DMS153 treated with DMSO at 0.1 percent for 48 hours (cell line): ENCODE measurements around the gene AKAP1.
"Not testable (repeated sequence)": the region's sequence is repeated elsewhere in the genome, so short reads cannot be mapped to it uniquely, and the experiment has no call there.

Experiments
- DNase-seq: peaks from one replicate; lab custom pipeline; 2025; ENCODE audit not compliant: unreplicated experiment; lab: John Stamatoyannopoulos, UW

The AKAP1 gene

GRCh38 chr17:57075785-57076184 is 9.3 kb upstream of the AKAP1 start:
- DNase-seq, result no peak

DNA sequence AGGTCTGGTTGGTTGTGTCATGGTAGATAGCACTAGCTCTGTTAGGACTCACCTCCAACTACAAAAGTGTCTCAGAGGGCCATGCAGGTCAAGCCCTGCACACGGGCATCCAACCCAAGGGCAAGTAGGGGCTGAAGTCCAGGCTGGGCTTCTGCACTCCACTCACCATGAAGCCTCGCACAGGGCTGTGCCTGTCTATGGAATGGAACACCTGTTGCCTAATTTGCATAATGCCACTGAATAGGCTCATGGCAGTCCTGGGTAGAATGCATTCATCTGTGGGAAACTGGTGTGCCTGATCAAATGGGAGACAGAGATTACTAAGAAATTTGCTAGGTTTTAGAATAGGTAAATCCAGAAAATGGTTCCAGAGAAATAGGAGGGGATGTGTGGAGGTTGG is 8.0 kb upstream of the AKAP1 start:
- DNase-seq, result no peak

GRCh38 chr17:57078274-57078673 is 6.8 kb upstream of the AKAP1 start:
- no peak for DNase-seq

DNA sequence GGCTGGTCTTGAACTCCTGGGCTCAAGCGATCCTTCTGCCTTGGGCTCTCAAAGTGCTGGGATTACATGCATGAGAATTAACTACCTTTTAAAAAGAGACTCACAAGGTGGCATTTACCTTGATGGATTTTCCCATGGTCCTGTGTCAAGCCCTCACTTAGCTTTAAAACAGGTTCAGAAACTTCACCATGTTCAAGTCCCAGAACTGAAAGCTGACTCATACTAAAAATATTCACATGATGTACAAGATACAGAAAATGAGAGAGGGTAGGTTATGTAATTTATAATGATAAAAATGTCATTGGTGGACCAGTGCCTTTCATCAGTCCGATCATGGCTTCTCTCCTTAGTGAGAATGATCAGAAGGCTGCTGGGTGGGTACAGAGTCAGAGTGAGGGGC is 4.3 kb upstream of the AKAP1 start:
- DNase-seq, result no peak

DNA sequence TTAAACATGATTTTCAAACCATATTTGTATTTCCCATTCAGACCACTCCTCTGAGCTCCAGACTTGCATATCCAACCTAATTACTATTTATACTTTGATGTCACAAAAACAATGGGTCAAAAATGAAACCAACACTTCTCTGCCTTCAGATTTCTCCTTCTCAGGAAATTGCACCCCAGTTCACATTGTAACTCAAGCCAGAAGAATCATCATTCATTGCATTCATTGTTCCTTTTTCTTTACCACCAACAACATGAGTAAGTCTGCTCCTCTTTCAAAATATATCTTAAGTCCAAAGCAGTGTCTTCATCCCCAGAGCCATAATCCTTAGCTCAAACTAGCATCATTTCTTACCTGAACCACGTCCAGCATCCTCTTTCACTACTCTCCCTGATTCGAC is 2.6 kb upstream of the AKAP1 start:
- no peak for DNase-seq

DNA sequence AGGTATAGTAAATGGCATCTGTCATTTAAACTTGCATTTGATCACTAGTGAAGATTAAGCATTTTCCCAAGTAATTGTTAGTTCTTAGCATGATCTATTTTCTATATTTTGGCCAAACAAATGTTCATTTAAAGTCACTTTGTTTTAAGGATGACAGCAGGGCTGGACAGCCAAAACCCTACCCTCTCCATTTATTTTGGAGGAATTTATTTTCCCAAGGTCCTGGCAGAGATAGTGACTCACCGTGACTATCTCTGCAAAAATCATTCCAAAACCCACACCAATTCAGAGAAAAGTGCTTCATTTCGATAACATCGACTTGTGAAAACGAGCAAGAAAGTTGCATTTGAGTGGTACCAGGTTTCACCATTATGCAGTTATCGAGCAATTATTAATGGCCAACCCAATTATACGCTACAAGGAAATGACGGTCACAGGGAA is 665 bp upstream of the AKAP1 start:
- no peak for DNase-seq

DNA sequence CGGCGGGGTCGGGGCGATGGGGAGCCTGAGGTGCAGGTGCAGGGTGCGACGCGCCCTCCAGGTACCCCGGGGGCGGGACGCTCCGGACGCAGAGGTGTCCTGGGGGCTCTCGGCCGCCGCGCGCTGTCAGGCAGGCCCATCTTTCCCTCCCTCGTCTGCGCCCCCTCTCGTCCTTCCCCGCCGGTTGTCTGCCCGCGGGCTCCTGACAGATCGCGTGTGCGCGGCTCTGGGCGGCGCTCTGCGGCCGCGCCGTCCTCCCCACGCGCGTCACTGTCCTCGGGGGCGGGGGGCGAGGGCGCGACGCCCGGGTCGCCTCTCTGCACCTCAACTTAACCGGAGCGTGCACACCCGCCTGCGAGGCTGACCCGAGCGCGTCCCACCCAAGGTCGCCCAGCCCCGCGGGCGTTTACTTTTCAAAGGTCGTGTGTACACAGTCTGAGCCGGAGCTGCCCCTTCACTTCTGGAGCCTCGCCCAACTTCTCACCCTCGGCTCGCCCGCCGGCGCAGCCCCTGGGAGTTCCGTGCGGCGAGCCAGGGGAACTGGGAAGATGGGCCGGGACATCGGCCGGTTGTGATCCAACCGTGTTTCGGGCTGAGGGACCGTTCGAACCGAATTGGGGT is 512 bp downstream of the AKAP1 start:
- no peak for DNase-seq

DNA sequence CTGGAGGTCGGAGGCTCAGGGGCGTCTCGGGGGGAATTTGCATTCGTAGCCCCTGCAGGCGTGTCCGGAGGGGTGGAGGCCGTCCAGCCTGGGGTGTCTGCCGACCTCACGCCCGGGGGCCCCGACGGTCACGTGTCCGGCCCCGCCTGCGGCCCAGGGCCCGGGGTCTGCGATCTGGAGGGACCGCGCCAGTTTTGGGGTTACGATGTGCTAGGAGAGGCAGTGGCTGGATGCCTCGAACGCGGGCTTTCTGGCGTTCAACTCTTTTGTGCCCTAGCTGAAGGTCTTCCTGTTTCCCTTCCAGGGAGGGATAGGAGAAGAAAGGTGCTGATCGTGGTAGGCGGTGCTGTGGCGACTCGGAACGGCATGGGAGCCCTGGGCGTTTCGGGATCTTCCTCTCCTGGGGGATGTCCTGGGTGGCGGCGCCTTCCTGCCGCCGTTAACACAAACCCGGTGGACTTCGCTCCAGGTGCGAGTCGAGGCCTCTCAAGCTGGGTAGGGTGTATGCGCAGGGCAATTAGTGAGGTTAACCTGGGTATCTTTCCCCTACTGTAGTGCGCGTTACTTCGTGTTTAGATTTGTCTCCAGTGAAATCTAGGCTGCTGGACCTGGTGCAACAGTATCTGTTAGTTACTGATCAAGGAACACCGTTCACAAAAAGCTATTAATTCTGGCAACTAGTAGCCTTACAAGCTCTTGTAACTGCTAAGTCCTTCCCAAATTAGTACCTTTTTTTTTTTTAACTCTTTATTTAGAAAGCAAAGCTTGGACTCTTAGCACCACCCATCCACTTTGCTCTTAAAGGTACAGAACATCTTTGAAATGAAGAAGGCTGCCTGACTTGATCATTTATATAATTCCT is 1.3 kb downstream of the AKAP1 start:
- DNase-seq, result no peak

DNA sequence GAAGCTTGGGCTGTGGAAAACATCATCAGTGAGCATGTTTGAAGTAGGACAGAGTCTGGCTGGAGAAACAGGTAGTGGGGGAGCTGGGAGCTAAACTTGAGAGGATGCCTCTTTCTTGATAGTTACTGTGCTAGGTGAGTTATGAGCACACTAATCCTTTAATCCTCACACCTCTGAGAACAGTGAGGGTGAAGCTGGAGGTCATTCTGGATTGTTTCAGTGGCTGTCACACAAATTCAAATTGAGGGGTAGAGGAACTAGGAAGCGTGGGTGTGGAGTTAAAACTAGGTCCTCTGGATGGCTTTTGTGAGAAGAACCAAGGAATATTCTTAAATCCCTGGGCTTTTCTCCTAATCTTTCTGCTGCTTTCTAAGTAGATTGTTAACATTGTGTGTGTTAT is 3.3 kb downstream of the AKAP1 start:
- DNase-seq, result no peak

- DNase-seq, result no peak
These were observed 4.3 kb downstream of the AKAP1 start for GRCh38 chr17:57089391-57089790.

DNA sequence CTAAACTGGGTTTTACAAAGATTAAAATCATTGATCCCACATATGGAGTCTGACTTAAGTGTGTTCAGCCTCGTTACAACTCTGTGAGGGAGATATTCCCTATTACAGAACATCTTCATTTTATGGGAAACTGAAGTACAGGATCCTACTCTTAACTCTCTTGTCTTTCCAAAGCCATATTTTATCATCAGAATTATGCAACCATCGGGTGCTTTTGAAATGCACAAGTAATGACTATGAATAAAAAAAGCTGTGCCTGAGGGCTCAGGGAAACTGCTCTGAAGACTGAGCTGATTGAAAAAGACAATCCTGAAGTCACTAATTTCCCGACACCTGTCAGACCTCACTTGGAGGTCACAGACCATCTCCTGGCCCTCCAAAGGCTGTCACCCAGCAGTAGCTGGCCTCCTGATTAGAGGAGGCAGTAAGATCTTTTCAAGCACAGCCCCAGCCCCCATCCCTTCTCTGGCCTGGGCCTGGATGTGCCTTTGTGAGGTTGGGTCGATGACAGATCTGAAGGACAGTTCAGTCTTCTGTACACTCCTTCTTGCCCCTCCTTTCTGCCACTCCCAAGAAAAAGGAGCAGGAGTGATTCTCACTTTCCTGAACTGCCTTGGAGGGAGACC is 5.6 kb downstream of the AKAP1 start:
- DNase-seq, result no peak

DNA sequence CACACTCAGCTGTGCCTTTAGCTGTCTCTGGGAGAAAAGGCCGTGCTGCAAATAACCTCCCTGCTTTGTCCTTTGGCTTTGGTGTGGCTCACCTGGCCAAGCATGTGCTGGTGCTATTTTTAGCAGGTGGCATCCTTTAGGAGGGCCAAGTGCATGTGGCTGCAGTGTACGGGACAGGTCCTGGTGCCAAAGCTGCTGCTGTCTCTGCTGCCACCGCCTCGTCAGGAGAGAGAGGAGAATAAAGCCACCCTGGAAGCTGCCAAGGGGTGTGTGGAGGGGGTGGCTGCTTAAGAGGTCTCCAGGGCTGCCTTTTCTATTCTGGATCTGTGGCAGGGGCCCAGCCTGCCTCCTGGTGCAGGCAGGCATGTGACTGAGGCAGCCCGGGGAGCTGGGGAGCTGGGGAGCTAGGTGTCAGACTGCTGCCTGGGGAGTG is 6.2 kb downstream of the AKAP1 start:
- no peak for DNase-seq

DNA sequence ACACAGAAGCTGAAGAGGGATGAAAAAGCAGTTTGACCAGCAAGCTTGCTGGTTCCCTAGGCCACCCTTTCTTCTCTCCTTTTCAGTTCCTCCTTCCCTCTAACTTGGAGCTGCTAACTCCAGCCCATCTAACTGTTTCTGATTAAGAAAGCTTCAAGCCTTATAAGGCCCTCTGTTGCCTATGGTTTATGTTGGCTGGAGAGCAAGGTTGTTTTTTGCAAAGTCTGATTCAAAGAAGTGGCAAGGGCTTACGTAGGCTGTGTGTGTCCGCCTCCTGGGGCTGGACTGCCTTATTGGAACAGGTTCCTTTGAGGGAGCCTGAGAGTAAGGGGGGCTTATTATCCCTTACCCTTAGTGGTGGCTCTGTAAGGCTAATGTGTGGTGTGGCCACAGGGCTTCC is 7.1 kb downstream of the AKAP1 start:
- DNase-seq, result no peak

- no peak for DNase-seq
These were observed 7.7 kb downstream of the AKAP1 start for GRCh38 chr17:57092779-57093178.

DNA sequence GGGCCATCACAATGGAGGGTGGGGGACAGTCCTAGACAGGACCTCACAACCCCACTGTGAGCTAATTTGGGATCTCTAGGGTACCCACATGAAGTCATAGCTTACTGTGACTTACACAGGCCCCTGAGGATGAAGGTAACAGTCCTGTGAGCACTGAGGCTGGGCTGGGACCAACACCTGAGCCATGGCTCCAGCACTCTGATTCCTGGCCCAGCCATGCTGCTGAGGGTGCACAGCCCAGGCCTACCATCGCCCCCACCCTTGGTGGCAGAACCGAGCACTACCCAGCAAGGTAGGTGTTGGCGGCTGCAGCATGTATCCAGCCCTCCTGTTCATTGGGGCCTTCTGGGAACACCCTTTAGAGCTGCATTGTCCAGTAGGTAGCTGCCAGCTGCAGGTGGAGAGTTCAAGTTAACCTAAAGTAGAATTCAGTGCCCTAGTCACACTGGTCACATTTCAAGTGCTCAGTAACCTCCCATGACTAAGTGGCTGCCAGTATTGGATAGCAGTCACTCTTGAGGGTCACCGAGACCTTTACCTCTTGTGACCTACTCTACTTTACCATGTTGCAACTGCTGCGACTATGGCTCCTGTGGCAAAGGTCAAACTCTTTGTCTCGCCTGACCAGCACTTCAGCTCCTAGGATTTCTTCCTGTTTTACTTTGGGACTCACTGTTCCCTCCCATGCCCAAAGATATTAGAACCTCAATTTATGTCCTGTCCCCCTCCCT is 11.6 kb downstream of the AKAP1 start:
- DNase-seq, result no peak

DNA sequence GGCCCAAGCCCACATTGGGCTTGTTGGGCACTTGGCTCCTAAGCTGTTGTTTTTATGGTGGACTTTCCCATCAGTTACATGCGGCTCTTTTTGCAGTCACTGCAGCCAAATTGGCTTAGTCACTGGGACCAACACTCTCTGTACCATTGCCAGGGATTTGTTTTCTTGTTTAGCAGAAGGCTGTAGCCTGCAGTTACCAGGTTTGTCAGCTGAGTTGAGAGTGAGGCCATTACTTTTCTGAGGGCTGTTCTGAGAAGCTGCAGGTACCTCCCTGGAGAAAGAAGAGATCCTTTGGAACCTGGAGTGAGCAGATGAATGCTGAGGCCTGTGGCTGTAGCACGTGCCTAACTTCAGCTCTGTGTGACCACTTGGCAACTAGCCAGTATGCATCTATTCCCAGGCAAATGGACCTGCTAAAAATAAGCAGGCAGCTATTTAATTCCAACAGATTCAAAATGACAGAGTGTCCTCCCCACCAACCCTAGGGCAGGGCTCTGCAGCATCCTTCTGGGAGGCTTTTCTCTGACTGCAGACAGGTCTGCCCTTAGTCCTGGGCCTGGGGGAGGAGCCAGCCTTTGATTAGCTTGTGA is 12.9 kb downstream of the AKAP1 start:
- no peak for DNase-seq

DNA sequence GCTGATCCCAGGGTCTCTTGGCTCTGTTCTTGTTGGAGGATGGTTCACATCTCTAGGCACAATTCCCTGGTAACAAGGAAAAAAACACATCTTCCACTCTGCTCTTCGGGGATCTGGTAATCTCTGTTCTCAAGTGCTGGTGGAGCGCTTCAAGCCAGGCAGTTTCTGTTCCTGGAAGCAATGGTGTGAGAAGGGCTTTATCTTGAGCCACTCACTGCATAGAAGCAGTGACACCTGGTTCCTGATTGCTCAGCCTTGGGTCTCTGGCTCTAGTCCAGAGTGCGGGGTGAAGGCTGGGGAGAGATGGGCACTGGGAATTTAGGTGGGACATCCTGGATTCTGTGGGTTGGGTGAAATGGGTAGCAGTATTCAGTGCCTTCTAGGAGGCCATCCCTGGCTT is 14.1 kb downstream of the AKAP1 start:
- DNase-seq, result no peak

DNA sequence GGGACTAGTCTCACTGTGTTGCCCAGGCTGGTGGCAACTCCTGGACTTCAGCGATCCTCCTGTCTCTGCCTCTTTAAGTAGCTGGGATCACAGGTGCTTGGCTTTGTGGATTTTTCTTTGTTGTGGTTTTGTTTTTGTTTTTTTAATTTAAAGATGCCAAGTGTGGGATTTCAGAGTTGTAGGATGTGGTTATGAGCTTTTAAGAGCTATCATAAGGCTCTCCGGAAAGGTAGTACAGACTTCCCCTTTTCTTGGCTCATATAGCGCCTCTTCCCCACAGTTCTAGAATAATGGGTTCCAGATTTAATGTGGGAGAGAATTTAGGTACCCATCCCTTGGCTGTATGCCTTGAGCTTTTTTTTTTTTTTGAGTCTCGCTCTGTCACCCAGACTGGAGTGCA is 17.1 kb downstream of the AKAP1 start:
- DNase-seq, result no peak

GRCh38 chr17:57102660-57103059 is 17.6 kb downstream of the AKAP1 start:
- not testable (repeated sequence) for DNase-seq

DNA sequence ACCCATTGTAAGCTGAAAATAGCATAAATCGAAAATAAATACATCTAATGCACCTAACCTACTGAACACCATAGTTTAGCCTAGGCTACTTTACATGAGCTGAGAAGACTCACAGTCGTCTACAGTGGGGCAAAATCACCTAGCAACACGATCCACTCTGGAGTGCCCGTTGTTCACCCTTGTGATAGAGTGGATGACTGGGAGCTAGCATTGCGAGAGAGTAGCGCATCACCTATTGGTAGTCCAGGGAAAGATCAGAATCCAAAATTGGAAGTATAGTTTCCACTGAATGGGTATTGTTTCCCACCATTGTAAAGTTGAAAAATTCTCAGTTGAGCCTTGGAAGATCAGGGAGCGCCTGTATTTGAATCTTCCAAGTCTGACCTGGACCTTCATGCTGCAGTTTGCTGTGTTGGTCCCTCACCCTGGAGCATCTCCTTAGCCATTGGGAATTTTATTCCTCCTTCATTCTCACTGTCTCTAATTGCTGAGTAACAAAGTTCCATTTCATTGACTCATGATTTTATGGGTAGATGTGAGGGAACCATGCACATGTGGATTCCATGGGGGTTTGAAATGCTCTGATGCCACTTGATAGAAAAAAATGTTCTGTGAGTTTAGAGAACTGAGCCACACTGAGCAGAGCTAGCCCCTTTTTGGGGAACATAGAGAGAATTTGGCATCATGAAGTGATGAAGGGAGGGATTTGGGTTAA is 19.6 kb downstream of the AKAP1 start:
- no peak for DNase-seq
